Keratinocyte (primary cell): ENCODE results near the gene OLIG2. TPM values are rescaled to one million over a fixed set of nuclear protein-coding genes. Genes with fewer than 3 reads are reported as not detected.

Source experiments
- DNase-seq: peaks from one replicate; pipeline ENCODE4 v3.0.0-alpha.2; 2011; ENCODE audit warnings: low read depth, missing footprints, low spot score
- FAIRE-seq: peaks from 2 replicates; lab custom pipeline; 2011; peaks lifted over from hg19 to GRCh38; lab: Jason Lieb, UNC
- H2AFZ ChIP-seq: 2 replicates; pipeline ENCODE4 v1.6.0; 2012; ENCODE audit warnings: low read length, control low read depth, inconsistent platforms; ENCODE audit not compliant: control insufficient read depth
- H3K27ac ChIP-seq: 2 replicates; pipeline ENCODE4 v1.5.1; 2011; ENCODE audit warnings: low read length; ENCODE audit not compliant: control insufficient read depth, insufficient read depth
- H3K27me3 ChIP-seq: 3 replicates; pipeline ENCODE4 v1.6.0; 2011; ENCODE audit warnings: low read length; ENCODE audit not compliant: control insufficient read depth, insufficient read depth; ENCODE audit errors: extremely low read depth
- H3K36me3 ChIP-seq, 2 experiments: 2 replicates in 1 of 2; 3 replicates in 1 of 2; pipeline ENCODE4 v1.5.1; 2011; ENCODE audit warnings: low read length in 2 of 2, mild to moderate bottlenecking in 1 of 2; ENCODE audit not compliant: control insufficient read depth in 2 of 2, insufficient read depth in 2 of 2; ENCODE audit errors: extremely low read depth in 1 of 2
- H3K4me1 ChIP-seq: 3 replicates; pipeline ENCODE4 v1.5.1; 2011; ENCODE audit warnings: low read length; ENCODE audit not compliant: control insufficient read depth, insufficient read depth; ENCODE audit errors: extremely low read depth
- H3K4me2 ChIP-seq: 3 replicates; pipeline ENCODE4 v1.6.0; 2011; ENCODE audit warnings: low read depth, low read length; ENCODE audit not compliant: control insufficient read depth, insufficient read depth; ENCODE audit errors: extremely low read depth
- H3K4me3 ChIP-seq, 3 experiments: fragments of 200-600 bp in 1 of 3; sonication (generic) in 1 of 3; 2 replicates in 2 of 3; 3 replicates in 1 of 3; pipeline ENCODE4 v1.5.1; 2011 to 2016; ENCODE audit warnings: low read length in 3 of 3, mild to moderate bottlenecking in 3 of 3, control low read depth in 2 of 3, inconsistent platforms in 1 of 3, low read depth in 1 of 3, mixed read lengths in 1 of 3, mixed run types in 1 of 3, moderate library complexity in 1 of 3; ENCODE audit not compliant: control insufficient read depth in 2 of 3, insufficient read depth in 2 of 3; ENCODE audit errors: extremely low read depth in 1 of 3
- H3K79me2 ChIP-seq: 2 replicates; pipeline ENCODE4 v1.6.0; 2012; ENCODE audit warnings: low read length; ENCODE audit not compliant: control insufficient read depth, insufficient read depth
- H3K9ac ChIP-seq: 3 replicates; pipeline ENCODE4 v1.6.0; 2011; ENCODE audit warnings: low read length; ENCODE audit not compliant: control insufficient read depth, insufficient read depth; ENCODE audit errors: extremely low read depth
- H3K9me1 ChIP-seq: 3 replicates; pipeline ENCODE4 v1.6.0; 2011; ENCODE audit warnings: low read length; ENCODE audit not compliant: control insufficient read depth, insufficient read depth; ENCODE audit errors: extremely low read depth
- H3K9me3 ChIP-seq: 2 replicates; pipeline ENCODE4 v1.5.1; 2012; ENCODE audit warnings: low read depth, low read length; ENCODE audit not compliant: control insufficient read depth
- H4K20me1 ChIP-seq: 3 replicates; pipeline ENCODE4 v1.6.0; 2011; ENCODE audit warnings: low read length; ENCODE audit not compliant: control insufficient read depth, insufficient read depth; ENCODE audit errors: extremely low read depth
- EZH2 ChIP-seq: IDR thresholded peaks from one replicate; pipeline ENCODE4 v1.6.1; 2012; ENCODE audit warnings: inconsistent platforms, mild to moderate bottlenecking, low read length, moderate library complexity
- dilution Hi-C: fragments of 300-500 bp; cut with MboI; formaldehyde crosslinking; loops from one replicate; pipeline ENCODE4 v1.7.0; 2020; ENCODE audit warnings: low sequenced_read_pairs; ENCODE audit not compliant: extremely low pct_ligation_motif_present
- polyA plus RNA-seq, 5 experiments: library from polyadenylated mRNA; depleted of rRNA in 3 of 5; stranded (reverse) in 3 of 5; stranded (forward) in 1 of 5; unstranded in 1 of 5; fragments of >200 nt; gene quantifications; 1 replicate in 1 of 5; 2 replicates in 3 of 5; 3 replicates in 1 of 5; pipeline versions ENCODE4 v1.2.1 to v1.2.3, GENCODE V29; 2011 to 2012; ENCODE audit warnings: missing spikeins in 2 of 5, low read depth in 1 of 5, low replicate concordance in 1 of 5
- TF ChIP-seq, protein P1 (sequence below), 3 experiments: IDR thresholded peaks in 1 of 3; conservative IDR thresholded peaks in 1 of 3; optimal IDR thresholded peaks in 1 of 3; 2 replicates in 2 of 3; 3 replicates in 1 of 3; pipeline versions ENCODE3 to v1.5.1; 2011; ENCODE audit warnings: low read length in 3 of 3, mild to moderate bottlenecking in 3 of 3, moderate library complexity in 2 of 3, control low read depth in 1 of 3, inconsistent platforms in 1 of 3; ENCODE audit not compliant: insufficient read depth in 2 of 3; ENCODE audit errors: extremely low read depth in 1 of 3

Gene OLIG2
- polyA plus RNA-seq, 1 donor (not counting 4 experiments of a cell fraction or from before 2014, with no cell fraction given): not detected

DNA sequence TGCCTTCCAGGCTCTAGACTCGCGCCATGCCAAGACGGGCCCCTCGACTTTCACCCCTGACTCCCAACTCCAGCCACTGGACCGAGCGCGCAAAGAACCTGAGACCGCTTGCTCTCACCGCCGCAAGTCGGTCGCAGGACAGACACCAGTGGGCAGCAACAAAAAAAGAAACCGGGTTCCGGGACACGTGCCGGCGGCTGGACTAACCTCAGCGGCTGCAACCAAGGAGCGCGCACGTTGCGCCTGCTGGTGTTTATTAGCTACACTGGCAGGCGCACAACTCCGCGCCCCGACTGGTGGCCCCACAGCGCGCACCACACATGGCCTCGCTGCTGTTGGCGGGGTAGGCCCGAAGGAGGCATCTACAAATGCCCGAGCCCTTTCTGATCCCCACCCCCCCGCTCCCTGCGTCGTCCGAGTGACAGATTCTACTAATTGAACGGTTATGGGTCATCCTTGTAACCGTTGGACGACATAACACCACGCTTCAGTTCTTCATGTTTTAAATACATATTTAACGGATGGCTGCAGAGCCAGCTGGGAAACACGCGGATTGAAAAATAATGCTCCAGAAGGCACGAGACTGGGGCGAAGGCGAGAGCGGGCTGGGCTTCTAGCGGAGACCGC is 2.0 kb upstream of the OLIG2 start:
- no peaks in the 10 kb centered on the region for H3K36me3 ChIP-seq
- H3K79me2 ChIP-seq: no peaks in the 10 kb centered on the region
- H3K4me1 ChIP-seq: no peaks in the 10 kb centered on the region
- no peak overlapping the region for H3K27ac ChIP-seq
- H3K9ac ChIP-seq: no peak overlapping the region
- DNase-seq (no peak), FAIRE-seq (no peak)
- dilution Hi-C loops: no loop called here
- peaks cover 99% of the 10 kb centered on the region for H3K27me3 ChIP-seq
- TF ChIP-seq EZH2: no peak
- TF ChIP-seq, protein P1, sequence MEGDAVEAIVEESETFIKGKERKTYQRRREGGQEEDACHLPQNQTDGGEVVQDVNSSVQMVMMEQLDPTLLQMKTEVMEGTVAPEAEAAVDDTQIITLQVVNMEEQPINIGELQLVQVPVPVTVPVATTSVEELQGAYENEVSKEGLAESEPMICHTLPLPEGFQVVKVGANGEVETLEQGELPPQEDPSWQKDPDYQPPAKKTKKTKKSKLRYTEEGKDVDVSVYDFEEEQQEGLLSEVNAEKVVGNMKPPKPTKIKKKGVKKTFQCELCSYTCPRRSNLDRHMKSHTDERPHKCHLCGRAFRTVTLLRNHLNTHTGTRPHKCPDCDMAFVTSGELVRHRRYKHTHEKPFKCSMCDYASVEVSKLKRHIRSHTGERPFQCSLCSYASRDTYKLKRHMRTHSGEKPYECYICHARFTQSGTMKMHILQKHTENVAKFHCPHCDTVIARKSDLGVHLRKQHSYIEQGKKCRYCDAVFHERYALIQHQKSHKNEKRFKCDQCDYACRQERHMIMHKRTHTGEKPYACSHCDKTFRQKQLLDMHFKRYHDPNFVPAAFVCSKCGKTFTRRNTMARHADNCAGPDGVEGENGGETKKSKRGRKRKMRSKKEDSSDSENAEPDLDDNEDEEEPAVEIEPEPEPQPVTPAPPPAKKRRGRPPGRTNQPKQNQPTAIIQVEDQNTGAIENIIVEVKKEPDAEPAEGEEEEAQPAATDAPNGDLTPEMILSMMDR (optimal IDR thresholded peaks at IDR 0.05 in 1 of 3, IDR thresholded peaks at IDR 0.05 in 1 of 3, conservative IDR thresholded peaks at IDR 0.05 in 1 of 3; ENCODE audit: extremely low read depth in 1 of 3, insufficient read depth in 2 of 3, low read length in 3 of 3): no peak
- no peak overlapping the region for H3K4me2 ChIP-seq
- H3K4me3 ChIP-seq: no peak overlapping the region
- no peak overlapping the region for H2AFZ ChIP-seq
- H4K20me1 ChIP-seq: peaks cover 6% of the 10 kb centered on the region
- no peaks in the 10 kb centered on the region for H3K9me1 ChIP-seq
- no peaks in the 10 kb centered on the region for H3K9me3 ChIP-seq

DNA sequence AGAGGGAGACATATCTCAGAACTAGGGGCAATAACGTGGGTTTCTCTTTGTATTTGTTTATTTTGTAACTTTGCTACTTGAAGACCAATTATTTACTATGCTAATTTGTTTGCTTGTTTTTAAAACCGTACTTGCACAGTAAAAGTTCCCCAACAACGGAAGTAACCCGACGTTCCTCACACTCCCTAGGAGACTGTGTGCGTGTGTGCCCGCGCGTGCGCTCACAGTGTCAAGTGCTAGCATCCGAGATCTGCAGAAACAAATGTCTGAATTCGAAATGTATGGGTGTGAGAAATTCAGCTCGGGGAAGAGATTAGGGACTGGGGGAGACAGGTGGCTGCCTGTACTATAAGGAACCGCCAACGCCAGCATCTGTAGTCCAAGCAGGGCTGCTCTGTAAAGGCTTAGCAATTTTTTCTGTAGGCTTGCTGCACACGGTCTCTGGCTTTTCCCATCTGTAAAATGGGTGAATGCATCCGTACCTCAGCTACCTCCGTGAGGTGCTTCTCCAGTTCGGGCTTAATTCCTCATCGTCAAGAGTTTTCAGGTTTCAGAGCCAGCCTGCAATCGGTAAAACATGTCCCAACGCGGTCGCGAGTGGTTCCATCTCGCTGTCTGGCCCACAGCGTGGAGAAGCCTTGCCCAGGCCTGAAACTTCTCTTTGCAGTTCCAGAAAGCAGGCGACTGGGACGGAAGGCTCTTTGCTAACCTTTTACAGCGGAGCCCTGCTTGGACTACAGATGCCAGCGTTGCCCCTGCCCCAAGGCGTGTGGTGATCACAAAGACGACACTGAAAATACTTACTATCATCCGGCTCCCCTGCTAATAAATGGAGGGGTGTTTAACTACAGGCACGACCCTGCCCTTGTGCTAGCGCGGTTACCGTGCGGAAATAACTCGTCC is 1.3 kb upstream of the OLIG2 start:
- H3K4me1 ChIP-seq: no peaks in the 10 kb centered on the region
- FAIRE-seq (no peak), DNase-seq (no peak)
- TF ChIP-seq EZH2: peak; percentile 81
- TF ChIP-seq, protein P1 (optimal IDR thresholded peaks at IDR 0.05 in 1 of 3, IDR thresholded peaks at IDR 0.05 in 1 of 3, conservative IDR thresholded peaks at IDR 0.05 in 1 of 3; ENCODE audit: extremely low read depth in 1 of 3, insufficient read depth in 2 of 3, low read length in 3 of 3): no peak
- peaks cover 6% of the 10 kb centered on the region for H4K20me1 ChIP-seq
- no peaks in the 10 kb centered on the region for H3K36me3 ChIP-seq
- H3K79me2 ChIP-seq: no peaks in the 10 kb centered on the region
- no peak overlapping the region for H3K9ac ChIP-seq
- no peaks in the 10 kb centered on the region for H3K9me3 ChIP-seq
- H3K27me3 ChIP-seq: peaks cover 99% of the 10 kb centered on the region
- no peak overlapping the region for H3K4me2 ChIP-seq
- no peaks in the 10 kb centered on the region for H3K9me1 ChIP-seq
- no peak overlapping the region for H2AFZ ChIP-seq
- no peak overlapping the region for H3K27ac ChIP-seq
- H3K4me3 ChIP-seq: no peak overlapping the region
- dilution Hi-C loops: no loop called here
